Esophagus muscularis mucosa (tissue), 4 donors: ENCODE data around the gene SFRP2.

Experiments
- CTCF ChIP-seq, 3 experiments: fragments of 200-600 bp in 2 of 3; fragments of 450-650 bp in 1 of 3; sonication (generic) in 2 of 3; IDR thresholded peaks; one replicate each; pipeline ENCODE4 v1.5.1; 2017 to 2019; ENCODE audit warnings: antibody characterized with exemption in 3 of 3, mild to moderate bottlenecking in 2 of 3, moderate library complexity in 1 of 3
- EP300 ChIP-seq: sonication (generic); formaldehyde crosslinking; IDR thresholded peaks from one replicate; pipeline ENCODE4 v1.6.1; 2017; ENCODE audit warnings: antibody characterized with exemption
- POLR2A ChIP-seq: fragments of 450-650 bp; IDR thresholded peaks from one replicate; pipeline ENCODE4 v1.6.1; 2017; ENCODE audit warnings: antibody characterized with exemption, moderate library complexity, mild to moderate bottlenecking, low read depth
- POLR2AphosphoS5 ChIP-seq, 2 donors: sonication (generic); formaldehyde crosslinking; IDR thresholded peaks; one replicate each; pipeline ENCODE4 v1.6.1; 2017; ENCODE audit warnings: antibody characterized with exemption in 2 of 2

DNA sequence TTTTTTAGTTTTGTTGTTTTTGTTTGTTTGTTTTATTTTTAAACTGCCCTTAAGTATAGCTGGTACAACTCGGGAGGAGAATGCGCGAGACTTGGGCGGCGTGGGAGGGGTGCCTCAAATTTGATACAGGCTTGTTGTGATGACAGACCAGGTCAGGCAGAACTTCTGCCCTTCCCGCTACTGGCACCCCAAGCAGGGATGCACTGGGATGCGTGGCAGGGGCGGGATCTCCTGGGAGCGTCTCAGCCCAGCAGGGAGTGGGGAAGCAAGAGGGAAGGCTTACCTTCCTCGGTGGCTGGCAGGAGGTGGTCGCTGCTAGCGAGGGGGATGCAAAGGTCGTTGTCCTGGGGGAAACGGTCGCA is 851 bp downstream of the SFRP2 start:
- no peak for TF ChIP-seq CTCF (IDR thresholded peaks at IDR 0.05)
- no peak for TF ChIP-seq EP300
- no peak for TF ChIP-seq POLR2A
- TF ChIP-seq POLR2AphosphoS5 (IDR thresholded peaks at IDR 0.05), result no peak
